Measurements from ENCODE around the gene IL9R. TPM values are rescaled to one million over a fixed set of nuclear protein-coding genes. Genes with fewer than 3 reads are reported as not detected.
"Not testable (repeated sequence)": the region's sequence is repeated elsewhere in the genome, so short reads cannot be mapped to it uniquely, and the experiment has no call there.

Gene IL9R
- total RNA-seq, 1 experiment from 2014 or later: 1.4 TPM

- Histone ChIP-seq H3K4me2 (ENCODE audit: low read length) (no peak overlapping the region), H3K79me2 (ENCODE audit: insufficient read depth, low read length) (no peaks in the 10 kb centered on the region), H3K27ac (ENCODE audit: low read depth, low read length) (no peak overlapping the region), H4K20me1 (ENCODE audit: insufficient read depth) (no peaks in the 10 kb centered on the region), H3K4me3 (replicated peaks in 1 of 2; ENCODE audit: low read depth in 1 of 2, low read length in 2 of 2) (no peak overlapping the region), H3K36me3 (ENCODE audit: control insufficient read depth in 1 of 2, insufficient read depth in 2 of 2, low read length in 2 of 2) (no peaks in the 10 kb centered on the region), H2AFZ (ENCODE audit: low read depth, low read length, poor library complexity, severe bottlenecking) (no peak overlapping the region), H3K9ac (ENCODE audit: low read length) (no peak overlapping the region), H3K27me3 (ENCODE audit: insufficient read depth, low read length) (no peaks in the 10 kb centered on the region), H3K4me1 (ENCODE audit: control insufficient read depth in 1 of 2, insufficient read depth in 2 of 2, low read length in 2 of 2) (no peaks in the 10 kb centered on the region), H3K9me2 (ENCODE audit: insufficient read depth) (no peaks in the 10 kb centered on the region), H3K9me3 (ENCODE audit: control insufficient read depth in 1 of 2, insufficient read depth in 1 of 2, low read depth in 1 of 2, low read length in 2 of 2) (no peaks in the 10 kb centered on the region)
- ATAC-seq (no peak), DNase-seq (ENCODE audit: low read depth, low spot score) (no peak)
- ChIA-PET RAD21 (ENCODE audit: low non-redundant PET in 1 of 2, low total read pairs in 2 of 2, uncharacterized antibody in 2 of 2, unreplicated experiment in 2 of 2) (no interaction called here), CTCF (no interaction called here), POLR2A (no interaction called here)
- no peak for TF ChIP-seq JUND (IDR thresholded peaks at IDR 0.05)
- TF ChIP-seq EGR1 (IDR thresholded peaks at IDR 0.05; ENCODE audit: low read depth): no peak
- TF ChIP-seq YY1 (IDR thresholded peaks at IDR 0.05; ENCODE audit: extremely low read depth, insufficient replicate concordance, low read depth, low read length): no peak
- TF ChIP-seq ZNF274 (IDR thresholded peaks at IDR 0.05; ENCODE audit: low read depth, low read length): no peak
- no peak for TF ChIP-seq RAD21 (IDR thresholded peaks at IDR 0.05; ENCODE audit: low read depth)
- no peak for TF ChIP-seq ZFX (IDR thresholded peaks at IDR 0.05)
- no peak for TF ChIP-seq FOSL1 (IDR thresholded peaks at IDR 0.05; ENCODE audit: low read depth)
- TF ChIP-seq SP1 (IDR thresholded peaks at IDR 0.05; ENCODE audit: low read depth): no peak
- TF ChIP-seq MAX (IDR thresholded peaks at IDR 0.05): no peak
- no peak for TF ChIP-seq EZH2phosphoT487 (IDR thresholded peaks at IDR 0.05; ENCODE audit: borderline replicate concordance)
- intact Hi-C loops (cut with micrococcal nuclease): no loop called here
- no TSS peak for BruUV-seq (replicated peaks)
These were observed 7.2 kb downstream of the IL9R start for GRCh38 chrX:156004740-156005139.

GRCh38 chrX:156005144-156005543 is 7.6 kb downstream of the IL9R start:
- no peaks in the 10 kb centered on the region for H3K36me3 ChIP-seq (ENCODE audit: control insufficient read depth in 1 of 2, insufficient read depth in 2 of 2, low read length in 2 of 2)
- no peak overlapping the region for H3K4me2 ChIP-seq (ENCODE audit: low read length)
- CTCF ChIA-PET: no interaction called here
- no peaks in the 10 kb centered on the region for H3K79me2 ChIP-seq (ENCODE audit: insufficient read depth, low read length)
- H3K9me3 ChIP-seq (ENCODE audit: control insufficient read depth in 1 of 2, insufficient read depth in 1 of 2, low read depth in 1 of 2, low read length in 2 of 2): no peaks in the 10 kb centered on the region
- no peak overlapping the region for H3K9ac ChIP-seq (ENCODE audit: low read length)
- RAD21 ChIA-PET (ENCODE audit: low non-redundant PET in 1 of 2, low total read pairs in 2 of 2, uncharacterized antibody in 2 of 2, unreplicated experiment in 2 of 2): no interaction called here
- DNase-seq (ENCODE audit: low read depth, low spot score) (no peak), ATAC-seq (no peak)
- POLR2A ChIA-PET: no interaction called here
- no peaks in the 10 kb centered on the region for H4K20me1 ChIP-seq (ENCODE audit: insufficient read depth)
- no peaks in the 10 kb centered on the region for H3K4me1 ChIP-seq (ENCODE audit: control insufficient read depth in 1 of 2, insufficient read depth in 2 of 2, low read length in 2 of 2)
- TF ChIP-seq JUND (IDR thresholded peaks at IDR 0.05): no peak
- no peak for TF ChIP-seq RAD21 (IDR thresholded peaks at IDR 0.05; ENCODE audit: low read depth)
- no peak for TF ChIP-seq ZBTB33 (IDR thresholded peaks at IDR 0.05; ENCODE audit: extremely low read depth, insufficient replicate concordance, low read length)
- no peak for TF ChIP-seq YY1 (IDR thresholded peaks at IDR 0.05; ENCODE audit: extremely low read depth, insufficient replicate concordance, low read depth, low read length)
- TF ChIP-seq CEBPB (IDR thresholded peaks at IDR 0.05; ENCODE audit: low read depth): no peak
- no peak for TF ChIP-seq MAX (IDR thresholded peaks at IDR 0.05)
- no peaks in the 10 kb centered on the region for H3K9me2 ChIP-seq (ENCODE audit: insufficient read depth)
- BruUV-seq (replicated peaks): no TSS peak
- no peak overlapping the region for H3K27ac ChIP-seq (ENCODE audit: low read depth, low read length)
- intact Hi-C loops (cut with micrococcal nuclease): no loop called here
- H3K4me3 ChIP-seq (replicated peaks in 1 of 2; ENCODE audit: low read depth in 1 of 2, low read length in 2 of 2): no peak overlapping the region
- H2AFZ ChIP-seq (ENCODE audit: low read depth, low read length, poor library complexity, severe bottlenecking): no peak overlapping the region
- H3K27me3 ChIP-seq (ENCODE audit: insufficient read depth, low read length): no peaks in the 10 kb centered on the region

GRCh38 chrX:156006468-156006867 is 9.0 kb downstream of the IL9R start:
- DNase-seq (ENCODE audit: low read depth, low spot score); H4K20me1 ChIP-seq (ENCODE audit: insufficient read depth); H3K79me2 ChIP-seq (ENCODE audit: insufficient read depth, low read length); H3K4me1 ChIP-seq (ENCODE audit: control insufficient read depth in 1 of 2, insufficient read depth in 2 of 2, low read length in 2 of 2); CTCF ChIA-PET; H3K9me2 ChIP-seq (ENCODE audit: insufficient read depth); H3K9ac ChIP-seq (ENCODE audit: low read length); ATAC-seq; H2AFZ ChIP-seq (ENCODE audit: low read depth, low read length, poor library complexity, severe bottlenecking); H3K27ac ChIP-seq (ENCODE audit: low read depth, low read length); H3K4me2 ChIP-seq (ENCODE audit: low read length); H3K9me3 ChIP-seq (ENCODE audit: control insufficient read depth in 1 of 2, insufficient read depth in 1 of 2, low read depth in 1 of 2, low read length in 2 of 2); H3K36me3 ChIP-seq (ENCODE audit: control insufficient read depth in 1 of 2, insufficient read depth in 2 of 2, low read length in 2 of 2); RAD21 ChIA-PET (ENCODE audit: low non-redundant PET in 1 of 2, low total read pairs in 2 of 2, uncharacterized antibody in 2 of 2, unreplicated experiment in 2 of 2); BruUV-seq (replicated peaks); POLR2A ChIA-PET; H3K4me3 ChIP-seq (replicated peaks in 1 of 2; ENCODE audit: low read depth in 1 of 2, low read length in 2 of 2); H3K27me3 ChIP-seq (ENCODE audit: insufficient read depth, low read length); intact Hi-C loops (cut with micrococcal nuclease): not testable (repeated sequence)

Measured in HCT116 (cell line).